Loucy (cell line): ENCODE data around the gene NOP16.

Experiments
- CTCF ChIP-seq: fragments of 200-600 bp; sonication (generic); conservative IDR thresholded peaks from 2 replicates; pipeline ENCODE4 v1.5.1; 2014; ENCODE audit warnings: mild to moderate bottlenecking, antibody characterized with exemption, low read length
- EZH2phosphoT487 ChIP-seq: fragments of 200-600 bp; IDR thresholded peaks from 2 replicates; pipeline ENCODE4 v1.6.1; 2018; ENCODE audit warnings: antibody characterized with exemption, mild to moderate bottlenecking, moderate library complexity, borderline replicate concordance

- TF ChIP-seq CTCF: no peak
- TF ChIP-seq EZH2phosphoT487: no peak
Measured at GRCh38 chr5:176359658-176360057, 28.7 kb downstream of the NOP16 start.
